HCT116 (cell line): ENCODE data around the gene MYO3B.

Experiments
- EZH2phosphoT487 ChIP-seq: fragments of 200-600 bp; IDR thresholded peaks from 2 replicates; pipeline ENCODE4 v1.6.1; 2018; ENCODE audit warnings: antibody characterized with exemption, borderline replicate concordance
- SP1 ChIP-seq: IDR thresholded peaks from 2 replicates; pipeline ENCODE4 v1.6.1; 2012; ENCODE audit warnings: low read depth
- YY1 ChIP-seq: IDR thresholded peaks from 2 replicates; pipeline ENCODE4 v1.6.1; 2011; ENCODE audit warnings: low read length, low read depth, moderate library complexity, mild to moderate bottlenecking; ENCODE audit not compliant: insufficient replicate concordance; ENCODE audit errors: extremely low read depth
- TF ChIP-seq, protein P1 (sequence below): IDR thresholded peaks from 2 replicates; pipeline ENCODE4 v1.6.1; 2012; ENCODE audit warnings: low read depth

DNA sequence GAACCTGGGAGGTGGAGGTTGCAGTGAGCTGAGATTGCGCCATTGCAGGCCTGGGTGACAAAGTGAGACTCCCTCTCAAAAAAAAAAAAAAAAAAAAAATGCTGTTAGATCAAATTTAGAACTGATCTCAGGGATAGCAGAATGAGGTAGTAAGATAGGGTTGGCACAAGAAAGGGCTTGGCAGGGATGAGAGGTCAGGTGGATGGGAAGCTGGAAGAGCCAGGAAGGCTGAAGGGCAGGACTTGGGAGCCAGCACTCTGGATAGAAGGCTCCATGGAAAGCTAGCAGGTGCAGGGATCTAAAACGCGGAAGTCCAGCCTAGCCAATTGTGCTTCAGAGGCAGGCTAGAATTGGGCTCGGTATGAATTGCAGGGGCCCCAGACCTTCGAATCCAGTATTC lies 286.3 kb downstream of the MYO3B start:
- no peak for TF ChIP-seq YY1
- TF ChIP-seq, protein P1, sequence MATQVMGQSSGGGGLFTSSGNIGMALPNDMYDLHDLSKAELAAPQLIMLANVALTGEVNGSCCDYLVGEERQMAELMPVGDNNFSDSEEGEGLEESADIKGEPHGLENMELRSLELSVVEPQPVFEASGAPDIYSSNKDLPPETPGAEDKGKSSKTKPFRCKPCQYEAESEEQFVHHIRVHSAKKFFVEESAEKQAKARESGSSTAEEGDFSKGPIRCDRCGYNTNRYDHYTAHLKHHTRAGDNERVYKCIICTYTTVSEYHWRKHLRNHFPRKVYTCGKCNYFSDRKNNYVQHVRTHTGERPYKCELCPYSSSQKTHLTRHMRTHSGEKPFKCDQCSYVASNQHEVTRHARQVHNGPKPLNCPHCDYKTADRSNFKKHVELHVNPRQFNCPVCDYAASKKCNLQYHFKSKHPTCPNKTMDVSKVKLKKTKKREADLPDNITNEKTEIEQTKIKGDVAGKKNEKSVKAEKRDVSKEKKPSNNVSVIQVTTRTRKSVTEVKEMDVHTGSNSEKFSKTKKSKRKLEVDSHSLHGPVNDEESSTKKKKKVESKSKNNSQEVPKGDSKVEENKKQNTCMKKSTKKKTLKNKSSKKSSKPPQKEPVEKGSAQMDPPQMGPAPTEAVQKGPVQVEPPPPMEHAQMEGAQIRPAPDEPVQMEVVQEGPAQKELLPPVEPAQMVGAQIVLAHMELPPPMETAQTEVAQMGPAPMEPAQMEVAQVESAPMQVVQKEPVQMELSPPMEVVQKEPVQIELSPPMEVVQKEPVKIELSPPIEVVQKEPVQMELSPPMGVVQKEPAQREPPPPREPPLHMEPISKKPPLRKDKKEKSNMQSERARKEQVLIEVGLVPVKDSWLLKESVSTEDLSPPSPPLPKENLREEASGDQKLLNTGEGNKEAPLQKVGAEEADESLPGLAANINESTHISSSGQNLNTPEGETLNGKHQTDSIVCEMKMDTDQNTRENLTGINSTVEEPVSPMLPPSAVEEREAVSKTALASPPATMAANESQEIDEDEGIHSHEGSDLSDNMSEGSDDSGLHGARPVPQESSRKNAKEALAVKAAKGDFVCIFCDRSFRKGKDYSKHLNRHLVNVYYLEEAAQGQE: no peak
- no peak for TF ChIP-seq EZH2phosphoT487
- TF ChIP-seq SP1: no peak
